NCI-H1436 (cell line): ENCODE results near the gene LASP1.

ENCODE experiments used
- DNase-seq: peaks from one replicate; lab custom pipeline; 2025; lab: John Stamatoyannopoulos, UW

The LASP1 gene

GRCh38 chr17:38886643-38887010 is 16.8 kb downstream of the LASP1 start:
- DNase-seq: no peak

DNA sequence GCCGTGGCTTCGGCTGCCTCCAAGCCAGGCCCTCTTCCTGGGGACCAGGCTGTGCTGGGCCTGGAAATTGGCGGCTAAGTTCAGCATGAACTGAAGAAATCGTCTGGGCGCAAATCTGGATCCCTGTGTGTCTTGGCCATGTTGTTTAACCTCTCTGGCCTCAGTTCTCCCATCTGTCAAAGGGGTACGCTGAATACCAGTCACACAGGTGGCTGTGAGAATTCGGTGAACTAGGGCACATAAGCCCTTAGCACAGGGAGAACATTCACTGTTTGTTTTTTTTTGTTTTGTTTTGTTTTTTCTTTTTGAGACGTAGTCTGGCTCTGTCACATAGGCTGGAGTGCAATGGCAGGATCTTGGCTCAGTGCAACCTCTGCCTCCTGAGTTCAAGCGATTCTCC is 19.0 kb downstream of the LASP1 start:
- DNase-seq: no peak

DNA sequence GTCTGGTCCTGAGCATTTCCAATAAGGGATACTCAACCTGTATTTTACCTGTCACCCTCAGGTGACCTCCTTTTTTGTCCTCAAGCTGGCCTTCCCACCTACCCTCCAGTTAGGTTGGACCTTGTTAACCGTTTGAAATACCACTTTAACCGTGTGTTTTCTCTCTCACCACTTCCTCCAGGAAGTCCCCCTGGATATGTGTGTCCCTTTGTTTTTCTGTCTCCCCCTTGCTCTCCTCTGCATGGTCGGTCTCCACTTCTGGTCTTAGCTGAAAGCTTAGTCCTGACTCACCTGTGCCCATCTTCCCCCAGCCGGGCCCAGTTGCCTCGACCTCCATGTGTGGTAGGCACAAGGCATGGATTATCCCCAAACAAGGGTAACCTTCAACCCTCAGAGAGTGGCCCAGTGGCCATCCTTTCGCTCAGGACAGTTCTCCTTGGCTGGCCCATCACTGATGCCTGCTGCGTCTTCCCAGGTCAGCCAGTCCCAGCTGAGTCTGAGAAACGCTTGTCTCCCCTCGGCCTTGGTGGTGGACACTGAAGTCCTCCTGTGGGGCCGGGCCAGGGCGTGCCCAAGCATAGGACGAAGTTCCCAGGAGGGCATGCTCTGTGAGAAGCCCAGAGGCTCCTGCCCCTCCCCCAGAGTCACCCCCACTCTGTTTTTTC is 20.0 kb downstream of the LASP1 start:
- no peak for DNase-seq

DNA sequence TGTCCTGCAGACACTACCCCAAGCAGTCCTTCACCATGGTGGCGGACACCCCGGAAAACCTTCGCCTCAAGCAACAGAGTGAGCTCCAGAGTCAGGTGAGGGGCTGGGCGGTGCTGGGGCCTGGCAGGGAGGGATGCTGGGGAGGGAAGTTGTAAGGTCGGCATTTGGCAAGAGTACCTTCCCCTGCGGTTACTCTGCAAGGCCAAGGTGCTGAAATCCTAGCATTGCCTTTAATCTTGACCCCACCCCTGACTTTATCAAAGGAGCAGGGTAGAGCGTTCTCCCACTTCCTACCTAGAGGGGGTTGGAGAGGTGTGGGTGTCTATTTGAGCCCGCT is 20.5 kb downstream of the LASP1 start:
- no peak for DNase-seq

GRCh38 chr17:38891441-38891840 is 21.6 kb downstream of the LASP1 start:
- DNase-seq: no peak

- no peak for DNase-seq
Observed at GRCh38 chr17:38892083-38892482, 22.2 kb downstream of the LASP1 start.

GRCh38 chr17:38892620-38893019 is 22.8 kb downstream of the LASP1 start:
- DNase-seq: no peak

- no peak for DNase-seq
Observed at GRCh38 chr17:38893113-38893512, 23.3 kb downstream of the LASP1 start.

- DNase-seq: no peak
Observed at GRCh38 chr17:38893607-38894006, 23.7 kb downstream of the LASP1 start.

- no peak for DNase-seq
Observed at GRCh38 chr17:38894276-38894675, 24.4 kb downstream of the LASP1 start.

DNA sequence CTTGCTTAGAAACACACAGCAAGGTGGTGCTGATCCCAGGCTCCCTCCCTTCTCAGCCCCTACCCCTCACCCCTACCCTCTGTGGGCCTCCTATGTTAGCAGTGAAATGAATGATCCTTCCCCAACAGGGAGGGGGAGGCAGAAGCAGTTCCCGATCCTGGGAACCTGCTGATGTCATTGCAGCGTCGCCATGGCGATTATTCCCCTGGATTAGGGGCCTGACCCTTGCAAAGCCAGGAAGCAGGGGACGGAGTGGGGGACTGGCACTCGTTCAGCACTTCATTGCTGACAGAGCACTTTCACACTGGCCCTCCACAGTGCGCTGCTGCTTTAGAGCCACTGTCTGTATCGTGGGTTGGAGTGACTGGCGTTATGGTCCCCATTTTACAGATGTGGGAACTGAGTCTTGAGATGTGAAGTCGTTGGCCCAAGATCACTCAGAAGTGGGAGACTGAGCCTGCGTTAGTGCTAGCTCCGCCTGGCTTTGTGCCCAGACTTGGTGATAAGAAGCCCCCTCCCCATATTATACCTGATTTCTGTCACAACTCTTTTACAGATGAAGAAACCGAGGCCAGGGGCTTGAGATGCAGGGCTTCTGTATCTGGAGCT is 26.6 kb downstream of the LASP1 start:
- DNase-seq: no peak

DNA sequence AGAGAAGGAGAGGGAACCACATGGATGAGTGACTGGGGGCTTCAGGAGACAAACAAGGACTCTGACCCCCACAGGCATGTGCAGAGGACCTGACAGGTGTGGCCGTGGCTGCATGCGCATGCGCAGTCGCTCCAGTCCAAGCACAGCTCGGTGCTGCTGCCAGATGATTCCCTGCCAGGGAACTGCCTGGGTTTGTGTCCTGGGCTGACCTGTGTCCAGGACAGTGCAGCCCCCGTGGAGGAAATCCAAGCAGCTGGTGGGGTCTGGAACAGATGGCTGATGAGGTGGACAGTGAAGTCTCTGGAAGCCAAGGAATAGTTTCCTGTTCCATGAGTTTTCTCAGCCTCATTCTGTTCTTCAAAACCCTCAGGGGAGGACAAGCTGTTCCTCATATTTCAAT is 27.3 kb downstream of the LASP1 start:
- DNase-seq: no peak

GRCh38 chr17:38897671-38898290 is 27.9 kb downstream of the LASP1 start:
- no peak for DNase-seq

DNA sequence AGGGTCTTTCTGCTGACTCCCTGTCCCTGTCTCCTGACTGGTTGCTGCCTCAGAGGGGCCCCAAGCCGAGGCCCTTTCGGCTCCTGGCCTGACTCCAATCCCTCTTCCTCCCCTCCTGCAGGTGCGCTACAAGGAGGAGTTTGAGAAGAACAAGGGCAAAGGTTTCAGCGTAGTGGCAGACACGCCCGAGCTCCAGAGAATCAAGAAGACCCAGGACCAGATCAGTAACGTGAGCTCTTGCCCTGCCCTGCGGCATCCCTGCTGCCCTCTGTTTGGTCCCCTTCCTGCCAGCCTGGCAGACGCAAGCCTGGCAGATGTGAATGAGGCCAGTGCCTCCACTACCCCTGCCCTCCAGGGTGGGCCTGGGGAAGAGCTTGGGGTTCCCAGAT is 28.4 kb downstream of the LASP1 start:
- DNase-seq: no peak

- no peak for DNase-seq
Observed at GRCh38 chr17:38898812-38899348, 29.0 kb downstream of the LASP1 start.

- no peak for DNase-seq
Observed at GRCh38 chr17:38899421-38899820, 29.6 kb downstream of the LASP1 start.

GRCh38 chr17:38900978-38901656 is 31.3 kb downstream of the LASP1 start:
- no peak for DNase-seq

GRCh38 chr17:38903404-38903803 is 33.5 kb downstream of the LASP1 start:
- DNase-seq: no peak

DNA sequence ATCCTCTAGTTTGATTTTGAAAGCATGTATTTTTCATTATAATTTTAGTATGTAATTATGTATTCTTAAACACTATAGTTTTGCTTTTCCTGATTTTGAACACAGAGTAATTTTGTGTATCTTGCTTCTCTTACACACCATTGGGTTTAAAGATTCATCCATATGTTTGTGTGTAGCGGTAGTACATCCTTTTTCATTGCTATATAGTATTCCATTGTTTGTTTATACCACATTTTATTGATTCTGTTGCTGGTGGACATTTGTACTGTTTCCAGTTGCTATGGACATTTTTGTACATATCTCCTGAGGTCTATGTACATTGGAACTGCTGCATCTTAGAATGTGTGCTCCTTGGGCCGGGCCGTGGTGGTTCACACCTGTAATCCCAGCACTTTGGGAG is 35.0 kb downstream of the LASP1 start:
- no peak for DNase-seq

- no peak for DNase-seq
Observed at GRCh38 chr17:38905375-38905774, 35.5 kb downstream of the LASP1 start.

GRCh38 chr17:38906460-38907228 is 36.8 kb downstream of the LASP1 start:
- DNase-seq: no peak
